ENCODE results near the gene EBPL. TPM values are rescaled to one million over a fixed set of nuclear protein-coding genes. Genes with fewer than 3 reads are reported as not detected.

The EBPL gene
- polyA plus RNA-seq, 1 of the 3 experiments (the other 2 are of a cell fraction): 113 TPM

DNA sequence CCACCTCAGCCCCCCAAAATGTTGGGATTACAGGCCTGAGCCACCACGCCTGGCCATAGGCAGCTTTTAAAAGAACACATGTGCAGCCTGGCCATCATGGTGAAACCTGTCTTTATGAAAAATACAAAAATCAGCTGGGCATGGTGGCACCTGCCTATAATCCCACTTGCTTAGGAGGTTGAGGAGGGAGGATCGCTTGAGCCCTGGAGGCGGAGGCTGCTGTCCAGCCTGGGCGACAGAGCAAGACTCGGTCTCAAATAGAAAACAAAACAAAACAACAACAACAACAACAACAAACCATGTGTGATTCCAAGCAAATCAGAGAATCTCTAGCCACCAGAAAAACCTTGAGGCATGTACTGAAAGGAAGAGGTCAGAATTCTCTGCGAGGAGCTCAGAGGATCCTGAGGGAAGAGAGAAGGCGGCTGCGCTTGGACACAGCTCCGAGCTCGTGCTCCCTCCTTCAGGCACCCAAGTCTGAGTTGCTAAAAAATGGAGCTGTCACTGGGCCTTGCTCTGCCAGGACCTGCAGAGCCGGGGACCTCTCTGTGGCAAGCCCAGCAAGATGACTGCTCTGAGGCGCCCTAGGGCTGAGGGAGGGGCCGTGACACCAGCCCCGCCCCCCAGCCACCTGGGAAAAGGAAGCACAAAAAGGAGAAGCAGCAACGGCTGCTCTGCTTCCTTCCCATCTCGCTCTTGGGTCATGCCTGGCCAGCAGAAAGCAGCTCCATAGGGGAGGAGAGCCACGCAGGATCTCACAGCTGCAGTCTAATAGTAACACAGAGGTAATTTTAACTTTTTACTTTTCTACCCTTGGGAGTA, 63.2 kb downstream of the EBPL start, which contains the start of gene ARL11:
Gene ARL11, plus strand, starts transcription at position 677 of the 822 bp plus-strand sequence. CDS start 1,941 bp downstream, outside the sequence.
- H3K79me2 ChIP-seq (ENCODE audit: insufficient read depth): no peaks in the 10 kb centered on the region
- ChIA-PET POLR2A (no interaction called here), CTCF (interaction anchor here (1.2 kb wide), 1 partner anchor 21 kb away, joined by 3 read pairs; no protein-coding TSS in a partner anchor)
- no peak within 1 kb of the TSS for H3K4me3 ChIP-seq (ENCODE audit: low read depth in 2 of 2, low read length in 1 of 2)
- H3K9me2 ChIP-seq: no peaks in the 10 kb centered on the region
- no peak within 1 kb of the TSS for H3K27ac ChIP-seq (ENCODE audit: low read depth in 2 of 2, low read length in 1 of 2)
- H3F3A ChIP-seq (replicated peaks; ENCODE audit: insufficient read depth): no peaks in the 10 kb centered on the region
- H2AFZ ChIP-seq (ENCODE audit: low read depth): no peak within 1 kb of the TSS
- no peaks in the 10 kb centered on the region for H3K36me3 ChIP-seq (replicated peaks in 1 of 2; ENCODE audit: control insufficient read depth in 1 of 2, insufficient read depth in 2 of 2, low read length in 1 of 2)
- H3K4me1 ChIP-seq (ENCODE audit: control insufficient read depth in 1 of 2, insufficient read depth in 2 of 2, low read depth in 1 of 2, low read length in 1 of 2): no peaks in the 10 kb centered on the region
- H3K4me2 ChIP-seq: no peak within 1 kb of the TSS
- DNase-seq: no peak
- H3K27me3 ChIP-seq (ENCODE audit: insufficient read depth): no peaks in the 10 kb centered on the region
- no peak within 1 kb of the TSS for H3K9ac ChIP-seq
- no peaks in the 10 kb centered on the region for H3K9me3 ChIP-seq
- no peaks in the 10 kb centered on the region for H4K20me1 ChIP-seq (ENCODE audit: insufficient read depth)
- WGBS (ENCODE audit: low lambda C conversion rate): 82% methylated on average over 12 of the region's 17 CpGs
- TF ChIP-seq, protein P1, sequence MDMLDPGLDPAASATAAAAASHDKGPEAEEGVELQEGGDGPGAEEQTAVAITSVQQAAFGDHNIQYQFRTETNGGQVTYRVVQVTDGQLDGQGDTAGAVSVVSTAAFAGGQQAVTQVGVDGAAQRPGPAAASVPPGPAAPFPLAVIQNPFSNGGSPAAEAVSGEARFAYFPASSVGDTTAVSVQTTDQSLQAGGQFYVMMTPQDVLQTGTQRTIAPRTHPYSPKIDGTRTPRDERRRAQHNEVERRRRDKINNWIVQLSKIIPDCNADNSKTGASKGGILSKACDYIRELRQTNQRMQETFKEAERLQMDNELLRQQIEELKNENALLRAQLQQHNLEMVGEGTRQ (IDR thresholded peaks at IDR 0.05; ENCODE audit: borderline replicate concordance, low read depth, low read length): no peak
- no peak for TF ChIP-seq FOSL2 (IDR thresholded peaks at IDR 0.05; ENCODE audit: borderline replicate concordance, low read depth)
- TF ChIP-seq, protein P2, sequence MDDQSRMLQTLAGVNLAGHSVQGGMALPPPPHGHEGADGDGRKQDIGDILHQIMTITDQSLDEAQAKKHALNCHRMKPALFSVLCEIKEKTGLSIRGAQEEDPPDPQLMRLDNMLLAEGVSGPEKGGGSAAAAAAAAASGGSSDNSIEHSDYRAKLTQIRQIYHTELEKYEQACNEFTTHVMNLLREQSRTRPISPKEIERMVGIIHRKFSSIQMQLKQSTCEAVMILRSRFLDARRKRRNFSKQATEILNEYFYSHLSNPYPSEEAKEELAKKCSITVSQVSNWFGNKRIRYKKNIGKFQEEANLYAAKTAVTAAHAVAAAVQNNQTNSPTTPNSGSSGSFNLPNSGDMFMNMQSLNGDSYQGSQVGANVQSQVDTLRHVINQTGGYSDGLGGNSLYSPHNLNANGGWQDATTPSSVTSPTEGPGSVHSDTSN (IDR thresholded peaks at IDR 0.05): no peak
- TF ChIP-seq EZH2phosphoT487 (IDR thresholded peaks at IDR 0.05; ENCODE audit: borderline replicate concordance, low read depth): no peak
- no peak for TF ChIP-seq EP300 (IDR thresholded peaks at IDR 0.05; ENCODE audit: borderline replicate concordance in 1 of 2, low read depth in 1 of 2, low read length in 1 of 2)

DNA sequence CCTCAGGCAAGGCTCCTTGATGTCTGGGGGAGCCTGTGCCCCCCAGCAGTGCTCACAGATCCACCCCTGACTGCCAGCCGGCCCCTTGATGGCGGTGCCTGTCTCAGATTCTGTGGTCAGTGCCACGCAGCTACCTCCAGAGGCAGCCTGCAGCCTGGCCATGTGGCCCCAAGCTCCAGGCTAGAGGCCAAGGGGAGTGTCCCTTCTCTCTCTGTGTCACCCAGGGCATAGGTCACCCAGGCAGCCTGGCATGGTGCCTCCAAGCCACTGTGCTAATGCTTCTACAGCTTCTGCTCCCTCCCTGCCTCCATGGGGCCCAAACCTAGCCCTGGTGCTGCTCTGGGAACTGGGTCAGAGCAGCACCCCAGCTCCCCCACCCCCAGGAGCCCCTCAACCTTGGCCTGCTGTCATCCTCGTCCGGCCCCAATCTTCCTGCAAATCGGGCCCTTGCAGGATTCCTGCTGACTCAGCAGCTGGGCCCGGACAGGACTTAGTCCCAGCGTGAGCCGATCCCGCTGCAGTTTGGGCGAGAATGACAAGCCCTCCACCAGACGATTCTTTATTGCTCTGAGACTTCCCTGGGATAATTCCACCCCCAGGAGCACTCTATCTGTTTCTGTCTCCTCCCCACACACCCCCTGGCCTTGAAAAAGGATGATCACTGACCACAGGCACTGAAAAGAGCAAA, 65.8 kb downstream of the EBPL start:
- Histone ChIP-seq H4K20me1 (ENCODE audit: insufficient read depth) (no peaks in the 10 kb centered on the region), H3K4me3 (ENCODE audit: low read depth in 2 of 2, low read length in 1 of 2) (no peak overlapping the region), H3K4me2 (no peak overlapping the region), H3K36me3 (replicated peaks in 1 of 2; ENCODE audit: control insufficient read depth in 1 of 2, insufficient read depth in 2 of 2, low read length in 1 of 2) (no peaks in the 10 kb centered on the region), H3K9ac (no peak overlapping the region), H3K9me3 (no peaks in the 10 kb centered on the region), H3K4me1 (ENCODE audit: control insufficient read depth in 1 of 2, insufficient read depth in 2 of 2, low read depth in 1 of 2, low read length in 1 of 2) (no peaks in the 10 kb centered on the region), H3K27ac (ENCODE audit: low read depth in 2 of 2, low read length in 1 of 2) (no peak overlapping the region), H3K9me2 (no peaks in the 10 kb centered on the region), H3K79me2 (ENCODE audit: insufficient read depth) (no peaks in the 10 kb centered on the region), H2AFZ (ENCODE audit: low read depth) (no peak overlapping the region), H3K27me3 (ENCODE audit: insufficient read depth) (no peaks in the 10 kb centered on the region), H3F3A (replicated peaks; ENCODE audit: insufficient read depth) (no peaks in the 10 kb centered on the region)
- TF ChIP-seq, protein P3, sequence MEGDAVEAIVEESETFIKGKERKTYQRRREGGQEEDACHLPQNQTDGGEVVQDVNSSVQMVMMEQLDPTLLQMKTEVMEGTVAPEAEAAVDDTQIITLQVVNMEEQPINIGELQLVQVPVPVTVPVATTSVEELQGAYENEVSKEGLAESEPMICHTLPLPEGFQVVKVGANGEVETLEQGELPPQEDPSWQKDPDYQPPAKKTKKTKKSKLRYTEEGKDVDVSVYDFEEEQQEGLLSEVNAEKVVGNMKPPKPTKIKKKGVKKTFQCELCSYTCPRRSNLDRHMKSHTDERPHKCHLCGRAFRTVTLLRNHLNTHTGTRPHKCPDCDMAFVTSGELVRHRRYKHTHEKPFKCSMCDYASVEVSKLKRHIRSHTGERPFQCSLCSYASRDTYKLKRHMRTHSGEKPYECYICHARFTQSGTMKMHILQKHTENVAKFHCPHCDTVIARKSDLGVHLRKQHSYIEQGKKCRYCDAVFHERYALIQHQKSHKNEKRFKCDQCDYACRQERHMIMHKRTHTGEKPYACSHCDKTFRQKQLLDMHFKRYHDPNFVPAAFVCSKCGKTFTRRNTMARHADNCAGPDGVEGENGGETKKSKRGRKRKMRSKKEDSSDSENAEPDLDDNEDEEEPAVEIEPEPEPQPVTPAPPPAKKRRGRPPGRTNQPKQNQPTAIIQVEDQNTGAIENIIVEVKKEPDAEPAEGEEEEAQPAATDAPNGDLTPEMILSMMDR (IDR thresholded peaks at IDR 0.05): no peak
- no peak for TF ChIP-seq NRF1 (IDR thresholded peaks at IDR 0.05; ENCODE audit: low read depth, low read length)
- TF ChIP-seq, protein P4, sequence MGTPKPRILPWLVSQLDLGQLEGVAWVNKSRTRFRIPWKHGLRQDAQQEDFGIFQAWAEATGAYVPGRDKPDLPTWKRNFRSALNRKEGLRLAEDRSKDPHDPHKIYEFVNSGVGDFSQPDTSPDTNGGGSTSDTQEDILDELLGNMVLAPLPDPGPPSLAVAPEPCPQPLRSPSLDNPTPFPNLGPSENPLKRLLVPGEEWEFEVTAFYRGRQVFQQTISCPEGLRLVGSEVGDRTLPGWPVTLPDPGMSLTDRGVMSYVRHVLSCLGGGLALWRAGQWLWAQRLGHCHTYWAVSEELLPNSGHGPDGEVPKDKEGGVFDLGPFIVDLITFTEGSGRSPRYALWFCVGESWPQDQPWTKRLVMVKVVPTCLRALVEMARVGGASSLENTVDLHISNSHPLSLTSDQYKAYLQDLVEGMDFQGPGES (IDR thresholded peaks at IDR 0.05; ENCODE audit: low read depth, low read length): no peak
- no peak for TF ChIP-seq FOXJ3 (CRISPR knock-in tag; IDR thresholded peaks at IDR 0.05)
- TF ChIP-seq RAD21 (IDR thresholded peaks at IDR 0.05; ENCODE audit: low read length): no peak
- no peak for TF ChIP-seq RCOR1 (IDR thresholded peaks at IDR 0.05; ENCODE audit: low read length)
- no peak for TF ChIP-seq RXRA (IDR thresholded peaks at IDR 0.05; ENCODE audit: borderline replicate concordance, low read depth)
- DNase-seq: no peak
- ChIA-PET CTCF (interaction anchor here (2.3 kb wide), 1 partner anchor 19 kb away, joined by 8 read pairs; no protein-coding TSS in a partner anchor), POLR2A (no interaction called here)
- WGBS (ENCODE audit: low lambda C conversion rate): 79% methylated on average over 8 of the region's 12 CpGs

All from SK-N-SH (cell line).